HG03159 (cell line): ENCODE data around the gene SLC2A1.
A peak's percentile ranks its signal among the peaks of the same experiment; 100 is the strongest.
"Not testable (repeated sequence)": the region's sequence is repeated elsewhere in the genome, so short reads cannot be mapped to it uniquely, and the experiment has no call there.

Experiments used
- ATAC-seq: cut with Tn5 transposase; IDR thresholded peaks from one replicate; pipeline ENCODE4 v1.9.1; 2021; ENCODE audit warnings: mild to moderate bottlenecking, moderate library complexity; ENCODE audit not compliant: unreplicated experiment

Gene SLC2A1

GRCh38 chr1:42931911-42932422 is 26.7 kb downstream of the SLC2A1 start:
- ATAC-seq, result peak; percentile 65

GRCh38 chr1:42931108-42931539 is 27.5 kb downstream of the SLC2A1 start:
- no peak for ATAC-seq

- ATAC-seq, result no peak
Measured at GRCh38 chr1:42930178-42931107, 28.2 kb downstream of the SLC2A1 start.

GRCh38 chr1:42929434-42930177 is 29.1 kb downstream of the SLC2A1 start:
- ATAC-seq, result no peak

GRCh38 chr1:42928859-42929258 is 29.8 kb downstream of the SLC2A1 start:
- ATAC-seq, result no peak

GRCh38 chr1:42927920-42928505 is 30.7 kb downstream of the SLC2A1 start:
- no peak for ATAC-seq

- ATAC-seq, result no peak
Measured at GRCh38 chr1:42927274-42927841, 31.3 kb downstream of the SLC2A1 start.

GRCh38 chr1:42926879-42927242 is 31.8 kb downstream of the SLC2A1 start:
- ATAC-seq, result no peak

- no peak for ATAC-seq
Measured at GRCh38 chr1:42926235-42926878, 32.3 kb downstream of the SLC2A1 start.

- no peak for ATAC-seq
Measured at GRCh38 chr1:42924851-42925760, 33.6 kb downstream of the SLC2A1 start.

- ATAC-seq, result peak; percentile 92
Measured at GRCh38 chr1:42924082-42924850, 34.4 kb downstream of the SLC2A1 start.

- ATAC-seq, result no peak
Measured at GRCh38 chr1:42923367-42924081, 35.1 kb downstream of the SLC2A1 start.

GRCh38 chr1:42922687-42923366 is 35.8 kb downstream of the SLC2A1 start:
- ATAC-seq, result peak; percentile 35

- no peak for ATAC-seq
Measured at GRCh38 chr1:42921769-42922168, 36.9 kb downstream of the SLC2A1 start.

- not testable (repeated sequence) for ATAC-seq
Measured at GRCh38 chr1:42919651-42920050, 39.0 kb downstream of the SLC2A1 start.

- ATAC-seq, result no peak
Measured at GRCh38 chr1:42917241-42917495, 41.5 kb downstream of the SLC2A1 start.

- ATAC-seq, result no peak
Measured at GRCh38 chr1:42915456-42915855, 43.2 kb downstream of the SLC2A1 start.
